NCI-H748 (cell line): ENCODE results near the gene GRM6.
A peak's percentile ranks its signal among the peaks of the same experiment; 100 is the strongest.

Experiments
- DNase-seq: peaks from one replicate; lab custom pipeline; 2025; ENCODE audit not compliant: unreplicated experiment; lab: John Stamatoyannopoulos, UW

GRM6 gene

GRCh38 chr5:178994580-178995340, at the start of gene GRM6:
Gene GRM6 (minus strand): TSS chr5:178995320. CDS start chr5:178994944, 376 bp downstream.
- DNase-seq = no peak

GRCh38 chr5:179044765-179045164, 49.6 kb upstream of the GRM6 start:
- peak; percentile 35 for DNase-seq

GRCh38 chr5:179033004-179033580, 38.0 kb upstream of the GRM6 start:
- no peak for DNase-seq

- peak; percentile 98 for DNase-seq
Observed at GRCh38 chr5:179023528-179024189, 28.5 kb upstream of the GRM6 start, which contains the start of gene ZNF879. Gene ZNF879 (plus strand): TSS chr5:179023804. CDS start chr5:179025005, 1,201 bp downstream.

- DNase-seq = no peak
Observed at GRCh38 chr5:179008667-179009066, 13.5 kb upstream of the GRM6 start.

GRCh38 chr5:179006564-179006963, 11.4 kb upstream of the GRM6 start:
- no peak for DNase-seq

GRCh38 chr5:178998441-178998840, 3.3 kb upstream of the GRM6 start:
- DNase-seq = no peak

GRCh38 chr5:178997191-178997590, 2.1 kb upstream of the GRM6 start:
- no peak for DNase-seq

GRCh38 chr5:178996156-178996555, 1.0 kb upstream of the GRM6 start:
- DNase-seq = no peak

GRCh38 chr5:178995341-178995690, 196 bp upstream of the GRM6 start:
- DNase-seq = no peak

GRCh38 chr5:178993955-178994579, 1.1 kb downstream of the GRM6 start:
- no peak for DNase-seq

- DNase-seq = no peak
Observed at GRCh38 chr5:178993236-178993765, 1.8 kb downstream of the GRM6 start.

- no peak for DNase-seq
Observed at GRCh38 chr5:178992291-178992895, 2.7 kb downstream of the GRM6 start.

- no peak for DNase-seq
Observed at GRCh38 chr5:178991190-178992145, 3.7 kb downstream of the GRM6 start.

- no peak for DNase-seq
Observed at GRCh38 chr5:178990491-178990890, 4.6 kb downstream of the GRM6 start.

GRCh38 chr5:178989311-178989710, 5.8 kb downstream of the GRM6 start:
- no peak for DNase-seq

GRCh38 chr5:178988436-178989220, 6.5 kb downstream of the GRM6 start:
- DNase-seq = no peak

- no peak for DNase-seq
Observed at GRCh38 chr5:178986326-178986960, 8.7 kb downstream of the GRM6 start.
